GM19395 (cell line): ENCODE measurements around the gene ZEB2.
A peak's percentile ranks its signal among the peaks of the same experiment; 100 is the strongest.

Experiments
- ATAC-seq: cut with Tn5 transposase; IDR thresholded peaks from one replicate; pipeline ENCODE4 v1.9.1; 2021; ENCODE audit warnings: mild to moderate bottlenecking, moderate library complexity; ENCODE audit not compliant: unreplicated experiment

Gene ZEB2

GRCh38 chr2:144472911-144473310 lies 47.0 kb downstream of the ZEB2 start:
- ATAC-seq = no peak

- no peak for ATAC-seq
These were observed 47.9 kb downstream of the ZEB2 start for GRCh38 chr2:144472046-144472412.

GRCh38 chr2:144471305-144472045 lies 48.4 kb downstream of the ZEB2 start:
- ATAC-seq = peak; percentile 87

- no peak for ATAC-seq
These were observed 49.1 kb downstream of the ZEB2 start for GRCh38 chr2:144470816-144471215.

GRCh38 chr2:144470334-144470733 lies 49.6 kb downstream of the ZEB2 start:
- no peak for ATAC-seq

- ATAC-seq = no peak
These were observed 50.1 kb downstream of the ZEB2 start for GRCh38 chr2:144469798-144470197.

GRCh38 chr2:144468823-144469595 lies 50.9 kb downstream of the ZEB2 start:
- ATAC-seq = no peak

GRCh38 chr2:144467502-144468137 lies 52.3 kb downstream of the ZEB2 start:
- no peak for ATAC-seq

- no peak for ATAC-seq
These were observed 53.3 kb downstream of the ZEB2 start for GRCh38 chr2:144466637-144467036.

- ATAC-seq = no peak
These were observed 54.2 kb downstream of the ZEB2 start for GRCh38 chr2:144465749-144466148.

- no peak for ATAC-seq
These were observed 55.2 kb downstream of the ZEB2 start for GRCh38 chr2:144464730-144465129.

GRCh38 chr2:144463266-144463665 lies 56.7 kb downstream of the ZEB2 start:
- no peak for ATAC-seq

GRCh38 chr2:144462266-144462665 lies 57.7 kb downstream of the ZEB2 start:
- no peak for ATAC-seq

GRCh38 chr2:144461308-144461766 lies 58.6 kb downstream of the ZEB2 start:
- ATAC-seq = no peak

GRCh38 chr2:144460727-144461307 lies 59.1 kb downstream of the ZEB2 start:
- no peak for ATAC-seq

GRCh38 chr2:144459937-144460336 lies 60.0 kb downstream of the ZEB2 start:
- no peak for ATAC-seq

GRCh38 chr2:144459286-144459685 lies 60.6 kb downstream of the ZEB2 start:
- no peak for ATAC-seq

- ATAC-seq = no peak
These were observed 61.4 kb downstream of the ZEB2 start for GRCh38 chr2:144458541-144458940.

- peak; percentile 71 for ATAC-seq
These were observed 63.2 kb downstream of the ZEB2 start for GRCh38 chr2:144456680-144457079.

- no peak for ATAC-seq
These were observed 63.9 kb downstream of the ZEB2 start for GRCh38 chr2:144455987-144456386.
